ENCODE measurements around the gene UBQLNL. TPM values are rescaled to one million over a fixed set of nuclear protein-coding genes. Genes with fewer than 3 reads are reported as not detected.

UBQLNL gene
- total and polyA plus RNA-seq, 10 of the 15 experiments (the other 5 are each of a cell fraction or from before 2014, with no cell fraction given): 0.13 to 1.6 (median 0.37) TPM

GRCh38 chr11:5546457-5546856 is 30.0 kb upstream of the UBQLNL start:
- Histone ChIP-seq H3K27me3 (replicated peaks in 1 of 2; ENCODE audit: control insufficient read depth in 2 of 2, insufficient read depth in 2 of 2, low read length in 1 of 2) (no peaks in the 10 kb centered on the region), H3K9me3 (replicated peaks; ENCODE audit: control insufficient read depth, insufficient read depth, low read length) (no peaks in the 10 kb centered on the region), H3K36me3 (ENCODE audit: control insufficient read depth in 2 of 2, insufficient read depth in 2 of 2, low read length in 1 of 2) (no peaks in the 10 kb centered on the region), H4K20me1 (ENCODE audit: control insufficient read depth, insufficient read depth) (no peaks in the 10 kb centered on the region), H3K79me2 (ENCODE audit: control insufficient read depth, insufficient read depth, low read length) (no peaks in the 10 kb centered on the region), H3K4me2 (ENCODE audit: control insufficient read depth, insufficient read depth) (no peak overlapping the region), H2AFZ (ENCODE audit: control insufficient read depth, low read depth, low read length) (no peak overlapping the region), H3K4me3 (no peak overlapping the region), H3K27ac (ENCODE audit: control insufficient read depth, insufficient read depth) (no peak overlapping the region), H3K9ac (ENCODE audit: control insufficient read depth, insufficient read depth, low read length) (no peak overlapping the region), H3K4me1 (ENCODE audit: control insufficient read depth, insufficient read depth, low read length) (no peaks in the 10 kb centered on the region)
- RAD21 ChIA-PET (ENCODE audit: unreplicated experiment): no interaction called here
- intact Hi-C loops (cut with micrococcal nuclease; ENCODE audit: unreplicated experiment) (no loop called here), in situ Hi-C loops (cut with MboI) (no loop called here)
- POLR2A ChIA-PET: no interaction called here
- WGBS (ENCODE audit: insufficient coverage, insufficient replicate concordance, low lambda C conversion rate, missing lambda C conversion rate): 48% methylated on average over 3 of the region's 3 CpGs
- no TSS peak for BruUV-seq (replicated peaks)
- DNase-seq (ENCODE audit: low read depth, low spot score) (no peak), FAIRE-seq (no peak), ATAC-seq (no peak)
- SMC1A ChIA-PET (ENCODE audit: uncharacterized antibody, unreplicated experiment): no interaction called here
- CTCF ChIA-PET: interaction anchor here (1.0 kb wide), 1 partner anchor 39 kb away, joined by 3 read pairs; no protein-coding TSS in a partner anchor
- TF ChIP-seq YY1 (IDR thresholded peaks at IDR 0.05; ENCODE audit: low read depth, low read length): no peak
- no peak for TF ChIP-seq ZBTB4 (CRISPR knock-in tag; IDR thresholded peaks at IDR 0.05)
- no peak for TF ChIP-seq ZBTB11 (CRISPR knock-in tag; IDR thresholded peaks at IDR 0.05)
- TF ChIP-seq KDM1A (IDR thresholded peaks at IDR 0.05; ENCODE audit: borderline replicate concordance): no peak
- no peak for TF ChIP-seq REST (IDR thresholded peaks at IDR 0.05; ENCODE audit: low read depth, low read length)
- no peak for TF ChIP-seq NFYB (IDR thresholded peaks at IDR 0.05; ENCODE audit: insufficient read depth, low read depth, low read length)
- TF ChIP-seq MXI1 (IDR thresholded peaks at IDR 0.05; ENCODE audit: low read depth, low read length): no peak
- TF ChIP-seq MLLT1 (IDR thresholded peaks at IDR 0.05): no peak
- no peak for TF ChIP-seq NR2C1 (IDR thresholded peaks at IDR 0.05)
- no peak for TF ChIP-seq E2F4 (IDR thresholded peaks at IDR 0.05; ENCODE audit: low read depth, low read length)
